NCI-H1930 (cell line): ENCODE measurements around the gene AMIGO3.
"Not testable (repeated sequence)": the region's sequence is repeated elsewhere in the genome, so short reads cannot be mapped to it uniquely, and the experiment has no call there.

Experiments
- DNase-seq, 2 experiments: peaks; one replicate each; lab custom pipeline; 2025; lab: John Stamatoyannopoulos, UW

The AMIGO3 gene

GRCh38 chr3:49709852-49710251 is 9.6 kb downstream of the AMIGO3 start:
- DNase-seq: no peak

GRCh38 chr3:49707113-49707480 is 12.4 kb downstream of the AMIGO3 start:
- DNase-seq: no peak

DNA sequence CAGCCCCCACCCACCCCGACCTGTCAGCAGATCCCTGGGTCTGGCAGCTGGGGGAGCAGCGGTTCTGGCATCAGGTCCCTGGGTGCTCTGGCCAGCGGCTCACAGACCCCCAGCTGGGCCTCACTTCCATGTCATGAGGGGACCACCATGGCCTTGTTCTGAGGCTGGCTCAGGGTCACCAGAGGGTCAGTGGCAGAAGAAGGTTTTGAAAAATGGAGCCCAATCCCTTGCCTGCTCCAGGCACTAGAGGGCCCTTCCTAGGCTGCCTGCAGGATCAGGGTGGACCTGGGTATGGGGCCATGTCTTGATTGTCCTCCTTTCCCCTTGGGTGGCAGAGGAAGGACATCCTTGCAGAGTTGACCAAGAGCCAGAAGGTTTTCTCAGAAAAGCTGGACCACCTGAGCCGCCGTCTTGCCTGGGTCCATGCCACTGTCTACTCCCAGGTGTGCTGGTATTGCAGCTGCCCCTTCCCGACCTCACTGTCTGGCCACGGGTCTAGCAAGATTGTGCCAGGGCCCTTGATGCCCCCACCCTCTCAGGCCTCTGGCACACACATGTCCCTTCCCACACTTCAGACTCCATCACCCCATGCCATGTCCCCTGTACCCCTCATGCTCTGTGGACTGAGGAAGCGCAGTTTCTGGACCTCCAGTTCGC is 12.9 kb downstream of the AMIGO3 start:
- no peak for DNase-seq

DNA sequence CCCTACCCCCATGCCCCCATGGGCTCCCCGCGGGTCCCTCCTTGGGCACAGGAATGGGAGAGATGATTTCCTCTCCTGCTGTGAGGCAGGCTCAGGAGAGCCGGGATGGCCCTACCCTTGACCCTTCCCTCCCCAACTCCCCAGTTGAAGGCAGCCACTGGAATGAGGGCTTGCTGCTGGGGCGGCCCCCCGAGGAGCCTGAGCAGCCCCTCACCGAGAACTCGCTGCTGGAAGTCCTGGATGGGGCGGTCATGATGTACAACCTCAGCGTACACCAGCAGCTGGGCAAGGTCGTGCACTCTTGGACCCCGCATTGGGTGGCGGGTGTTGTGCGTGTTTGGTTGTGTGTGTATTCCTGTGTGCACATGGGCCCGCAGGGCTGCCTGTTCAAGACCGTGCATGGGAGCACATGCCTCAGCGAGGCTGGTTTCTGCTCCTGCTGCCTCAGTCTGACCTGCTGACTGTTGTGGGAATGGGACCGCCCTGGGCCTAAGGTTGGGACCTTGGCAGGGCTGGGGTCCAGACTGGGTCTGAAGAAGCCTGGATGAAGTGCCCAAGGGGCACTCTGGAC is 14.0 kb downstream of the AMIGO3 start:
- no peak for DNase-seq

- no peak for DNase-seq
Observed at GRCh38 chr3:49704629-49705028, 14.9 kb downstream of the AMIGO3 start.

DNA sequence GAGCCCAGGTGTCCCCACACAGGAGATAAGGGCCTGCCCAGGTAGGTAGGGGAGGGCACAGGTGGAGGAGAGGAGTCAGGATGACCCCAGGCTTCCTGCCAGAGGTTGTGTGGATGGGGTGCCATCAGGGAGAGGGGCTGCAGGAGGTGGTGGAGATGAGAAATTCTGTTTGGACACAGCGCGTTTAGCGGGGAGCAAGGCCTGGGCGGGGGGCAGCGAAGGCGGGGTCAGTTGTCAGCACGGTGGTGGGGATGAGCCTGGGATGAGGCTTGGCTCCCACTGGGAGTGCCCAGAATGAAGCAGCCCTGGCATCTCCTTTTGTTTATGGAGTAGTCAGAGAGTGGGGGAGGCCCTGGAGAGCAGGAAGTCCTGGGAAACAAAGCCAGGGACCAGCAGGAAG is 15.5 kb downstream of the AMIGO3 start:
- no peak for DNase-seq

DNA sequence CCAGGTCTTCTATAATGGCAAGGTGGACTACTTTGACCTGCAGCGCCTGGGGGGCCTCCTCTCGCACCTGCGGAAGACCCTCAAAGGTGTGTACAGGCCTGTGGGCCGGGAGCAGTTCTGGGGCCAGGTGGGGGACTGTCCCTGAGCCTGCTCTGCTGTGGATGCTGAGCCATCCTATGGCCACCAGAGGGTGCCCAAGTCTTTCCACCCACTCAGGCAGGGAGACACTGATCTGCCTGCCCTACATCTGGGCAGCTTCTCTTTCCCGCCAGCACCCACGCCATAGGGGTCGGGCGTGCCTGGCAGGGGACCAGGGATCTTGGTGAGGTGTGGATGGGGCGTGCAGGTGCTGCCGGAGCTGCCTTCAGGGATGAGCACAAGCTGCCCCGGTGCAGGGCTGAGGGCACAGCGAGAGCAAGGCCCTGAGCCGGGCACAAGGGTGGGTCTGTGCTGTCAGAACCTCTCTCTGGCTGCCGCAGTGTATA is 16.0 kb downstream of the AMIGO3 start:
- peak; percentile 4 to 24 for DNase-seq

- no peak for DNase-seq
Observed at GRCh38 chr3:49702672-49703071, 16.8 kb downstream of the AMIGO3 start.

DNA sequence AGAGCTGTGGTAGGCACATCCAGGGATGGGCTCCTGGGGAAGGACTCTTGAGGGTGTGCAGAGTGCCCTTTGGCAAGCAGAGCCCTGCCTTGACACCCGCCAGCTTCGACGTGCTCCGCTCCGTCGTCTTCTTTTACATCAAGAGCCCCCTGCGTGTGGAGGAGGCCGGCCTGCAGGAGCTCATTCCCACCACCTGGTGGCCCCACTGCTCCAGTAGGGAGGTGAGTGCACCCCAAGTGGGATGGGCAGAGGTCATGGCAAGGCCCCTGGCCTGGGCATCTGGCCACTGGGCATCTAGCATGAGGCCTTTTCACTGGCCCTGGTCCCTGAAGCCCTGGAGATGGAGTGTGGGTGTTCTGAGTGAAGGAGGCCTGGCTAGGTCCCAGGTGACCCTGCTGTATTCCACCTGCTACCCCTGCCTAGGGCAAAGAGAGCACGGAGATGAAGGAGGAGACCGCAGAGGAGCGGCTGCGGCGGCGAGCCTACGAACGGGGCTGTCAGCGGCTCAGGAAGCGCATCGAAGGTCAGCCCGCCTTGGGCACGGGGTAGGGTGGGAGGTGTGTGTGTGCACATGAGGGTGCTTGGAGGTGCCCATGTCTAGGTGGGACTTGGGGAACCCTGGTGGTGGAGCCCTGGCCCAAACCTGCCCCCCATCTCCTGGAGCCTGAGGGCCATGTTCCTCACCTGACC is 18.0 kb downstream of the AMIGO3 start:
- DNase-seq: no peak

- no peak for DNase-seq
Observed at GRCh38 chr3:49700453-49701128, 18.9 kb downstream of the AMIGO3 start.

GRCh38 chr3:49700014-49700413 is 19.5 kb downstream of the AMIGO3 start:
- no peak for DNase-seq

DNA sequence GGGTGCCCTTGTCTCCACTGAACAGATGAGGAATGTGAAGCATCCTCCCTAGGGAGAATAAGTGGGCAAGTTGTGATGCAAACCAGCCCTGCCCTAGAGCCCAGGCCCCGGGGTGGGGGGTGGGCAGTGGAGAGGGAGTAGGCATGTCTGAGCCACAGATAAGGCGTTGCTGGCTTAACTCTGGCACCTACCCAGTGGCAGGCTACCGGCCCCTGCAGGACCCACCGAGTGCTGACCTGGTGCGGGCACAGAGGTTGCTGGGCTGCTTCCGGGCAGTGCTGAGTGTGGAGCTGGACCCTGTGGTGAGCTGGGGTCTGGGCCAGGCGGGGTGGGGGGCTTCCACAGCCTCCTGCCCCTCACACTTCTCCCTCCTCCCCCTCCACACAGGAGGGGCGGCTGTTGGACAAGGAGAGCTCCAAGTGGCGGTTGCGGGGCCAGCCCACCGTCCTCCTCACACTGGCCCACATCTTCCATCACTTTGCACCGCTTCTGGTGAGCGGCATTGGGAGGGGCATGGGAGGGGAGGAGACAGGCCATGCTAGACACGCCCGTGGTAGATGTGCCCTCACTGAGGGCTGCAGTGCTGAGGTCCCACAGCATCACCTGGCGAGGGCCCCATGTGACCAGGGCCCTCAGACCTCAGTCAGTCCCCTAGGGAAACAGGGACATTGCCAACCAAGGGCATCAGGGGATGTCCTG is 20.1 kb downstream of the AMIGO3 start:
- no peak for DNase-seq

- DNase-seq: not testable (repeated sequence)
Observed at GRCh38 chr3:49695350-49696015, 24.0 kb downstream of the AMIGO3 start.

GRCh38 chr3:49694409-49695070 is 24.9 kb downstream of the AMIGO3 start:
- not testable (repeated sequence) for DNase-seq

GRCh38 chr3:49691481-49691880 is 28.0 kb downstream of the AMIGO3 start:
- not testable (repeated sequence) for DNase-seq

GRCh38 chr3:49690856-49691255 is 28.6 kb downstream of the AMIGO3 start:
- DNase-seq: not testable (repeated sequence)

- DNase-seq: not testable (repeated sequence)
Observed at GRCh38 chr3:49689908-49690624, 29.4 kb downstream of the AMIGO3 start.

DNA sequence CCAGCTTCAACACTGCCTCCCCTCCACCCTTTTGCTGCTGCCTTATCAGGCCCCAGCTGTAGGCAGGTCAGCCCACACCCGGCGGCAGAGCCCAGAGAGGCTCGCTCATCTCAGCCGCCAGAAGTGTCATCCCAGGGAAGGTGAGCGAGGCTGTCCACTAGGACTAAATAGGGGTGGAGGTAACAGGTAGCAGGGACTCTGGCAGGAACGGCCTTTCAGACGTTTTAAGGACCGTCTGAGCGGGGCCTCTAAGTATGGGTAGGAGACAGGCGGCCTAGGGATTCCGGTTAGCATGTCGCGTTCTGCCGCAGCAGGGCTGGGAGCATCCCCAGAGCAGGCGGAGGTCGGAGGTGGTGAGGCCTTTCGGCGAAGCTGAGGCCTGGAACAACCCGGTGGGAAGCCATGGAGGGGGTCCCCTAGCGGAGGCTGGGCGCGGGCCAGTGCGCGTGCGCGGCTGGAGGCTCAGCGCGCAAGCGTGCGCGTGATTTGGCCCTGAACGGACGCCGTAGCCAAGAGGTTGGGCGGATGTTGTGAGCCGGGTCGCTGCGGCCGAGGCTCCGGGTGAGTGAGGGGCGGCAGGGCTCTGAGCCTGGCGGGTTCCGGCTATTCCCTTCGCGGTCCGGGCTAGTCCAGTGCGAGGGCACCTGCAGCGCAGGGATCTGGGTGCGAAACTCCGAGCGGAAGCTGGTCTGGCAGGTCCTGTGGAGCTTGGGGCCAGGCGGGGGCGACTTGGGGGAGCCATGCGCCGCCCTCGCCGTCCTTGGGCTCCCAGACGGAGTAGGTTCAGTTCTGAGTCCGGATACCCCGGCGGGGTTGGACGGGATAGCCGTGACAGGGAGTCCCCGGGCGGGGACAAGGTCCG is 30.2 kb downstream of the AMIGO3 start, which contains the start of the genes MST1 and RNF123:
TSS of gene MST1 (minus strand) at position 429 of the 862 bp plus-strand sequence. CDS start 783 bp downstream, outside the sequence.
TSS of gene RNF123 (plus strand) at position 512 of the 862 bp plus-strand sequence. CDS start 1,609 bp downstream, outside the sequence.
- no peak for DNase-seq
